ENCODE data around the gene ITGBL1.

The ITGBL1 gene

GRCh38 chr13:101640788-101641400, 188.4 kb downstream of the ITGBL1 start:
- Histone ChIP-seq H3F3A (ENCODE audit: insufficient read depth, low read length) (no peaks in the 10 kb centered on the region), H3K9me2 (ENCODE audit: low read depth, low read length) (no peaks in the 10 kb centered on the region; the same call in 1 of the 2 replicates), H3K27me3 (ENCODE audit: insufficient read depth, low read length) (no peaks in the 10 kb centered on the region), H3K9ac (ENCODE audit: low read length) (no peak overlapping the region), H3K4me2 (ENCODE audit: low read length) (no peak overlapping the region), H3K36me3 (ENCODE audit: insufficient read depth, low read length) (no peaks in the 10 kb centered on the region), H2AFZ (ENCODE audit: low read length) (no peak overlapping the region), H4K20me1 (ENCODE audit: insufficient read depth, low read length) (no peaks in the 10 kb centered on the region), H3K27ac (ENCODE audit: low read depth, low read length, poor library complexity, severe bottlenecking) (no peak overlapping the region), H3K9me3 (ENCODE audit: low read length) (no peaks in the 10 kb centered on the region), H3K79me2 (ENCODE audit: insufficient read depth, low read length) (no peaks in the 10 kb centered on the region), H3K4me1 (ENCODE audit: insufficient read depth, low read length, severe bottlenecking) (no peaks in the 10 kb centered on the region), H3K4me3 (ENCODE audit: low read depth, low read length, poor library complexity, severe bottlenecking) (no peak overlapping the region)
- no peak for TF ChIP-seq CTCF (IDR thresholded peaks at IDR 0.05; ENCODE audit: low read length)
- TF ChIP-seq EZH2 (IDR thresholded peaks at IDR 0.05; ENCODE audit: borderline replicate concordance, low read length) = no peak

GRCh38 chr13:101645871-101646270, 193.4 kb downstream of the ITGBL1 start:
- TF ChIP-seq CTCF (IDR thresholded peaks at IDR 0.05; ENCODE audit: low read length) (no peak), EZH2 (IDR thresholded peaks at IDR 0.05; ENCODE audit: borderline replicate concordance, low read length) (no peak)
- no peaks in the 10 kb centered on the region for H3K79me2 ChIP-seq (ENCODE audit: insufficient read depth, low read length)
- no peak overlapping the region for H2AFZ ChIP-seq (ENCODE audit: low read length)
- H3K9me3 ChIP-seq (ENCODE audit: low read length) = no peaks in the 10 kb centered on the region
- H3K9ac ChIP-seq (ENCODE audit: low read length) = no peak overlapping the region
- no peaks in the 10 kb centered on the region for H3K27me3 ChIP-seq (ENCODE audit: insufficient read depth, low read length)
- H3K27ac ChIP-seq (ENCODE audit: low read depth, low read length, poor library complexity, severe bottlenecking) = no peak overlapping the region
- no peaks in the 10 kb centered on the region for H4K20me1 ChIP-seq (ENCODE audit: insufficient read depth, low read length)
- H3K4me1 ChIP-seq (ENCODE audit: insufficient read depth, low read length, severe bottlenecking) = no peaks in the 10 kb centered on the region
- no peak overlapping the region for H3K4me2 ChIP-seq (ENCODE audit: low read length)
- H3K4me3 ChIP-seq (ENCODE audit: low read depth, low read length, poor library complexity, severe bottlenecking) = no peak overlapping the region
- H3K36me3 ChIP-seq (ENCODE audit: insufficient read depth, low read length) = no peaks in the 10 kb centered on the region
- H3K9me2 ChIP-seq (ENCODE audit: low read depth, low read length) = no peaks in the 10 kb centered on the region; the same call in 1 of the 2 replicates
- H3F3A ChIP-seq (ENCODE audit: insufficient read depth, low read length) = no peaks in the 10 kb centered on the region

- Histone ChIP-seq H3K9me3 (ENCODE audit: low read length) (no peaks in the 10 kb centered on the region), H3K79me2 (ENCODE audit: insufficient read depth, low read length) (no peaks in the 10 kb centered on the region), H3K4me3 (ENCODE audit: low read depth, low read length, poor library complexity, severe bottlenecking) (no peak overlapping the region), H3F3A (ENCODE audit: insufficient read depth, low read length) (no peaks in the 10 kb centered on the region), H3K27ac (ENCODE audit: low read depth, low read length, poor library complexity, severe bottlenecking) (no peak overlapping the region), H2AFZ (ENCODE audit: low read length) (no peak overlapping the region), H3K27me3 (ENCODE audit: insufficient read depth, low read length) (no peaks in the 10 kb centered on the region), H3K36me3 (ENCODE audit: insufficient read depth, low read length) (no peaks in the 10 kb centered on the region), H3K9me2 (ENCODE audit: low read depth, low read length) (no peaks in the 10 kb centered on the region; the same call in 1 of the 2 replicates), H3K4me2 (ENCODE audit: low read length) (no peak overlapping the region), H3K4me1 (ENCODE audit: insufficient read depth, low read length, severe bottlenecking) (no peaks in the 10 kb centered on the region), H4K20me1 (ENCODE audit: insufficient read depth, low read length) (no peaks in the 10 kb centered on the region), H3K9ac (ENCODE audit: low read length) (no peak overlapping the region)
- TF ChIP-seq CTCF (IDR thresholded peaks at IDR 0.05; ENCODE audit: low read length) (no peak), EZH2 (IDR thresholded peaks at IDR 0.05; ENCODE audit: borderline replicate concordance, low read length) (no peak)
Observed at GRCh38 chr13:101647760-101648159, 195.3 kb downstream of the ITGBL1 start.
